OCI-LY7 (cell line): Measurements from ENCODE around the gene THSD7B. TPM values are rescaled to one million over a fixed set of nuclear protein-coding genes. Genes with fewer than 3 reads are reported as not detected.

Experiments
- BruUV-seq: library from RNA; stranded (reverse); fragments of 400-500 nt; replicated peaks from 2 replicates; lab custom pipeline; 2021; lab: Mats Ljungman, UMichigan
- CTCF ChIA-PET: fragments of 300-600 bp; sonication (Branson Sonifier 250); formaldehyde crosslinking; loops from one replicate; lab custom pipeline; 2022; ENCODE audit warnings: antibody characterized with exemption; ENCODE audit not compliant: unreplicated experiment; lab: Charles Lee
- POLR2A ChIA-PET: fragments of 300-600 bp; sonication (Branson Sonifier 250); formaldehyde crosslinking; loops from one replicate; lab custom pipeline; 2022; ENCODE audit warnings: antibody characterized with exemption; lab: Charles Lee
- DNase-seq: peaks from one replicate; pipeline ENCODE4 v3.0.0-alpha.2; 2015; ENCODE audit warnings: low spot score
- H2AFZ ChIP-seq: fragments of 200-600 bp; sonication (generic), shearing (Covaris generic); 2 replicates; pipeline ENCODE4 v1.6.1; 2014; ENCODE audit warnings: mild to moderate bottlenecking, antibody characterized with exemption, low read length, moderate library complexity
- H3K27ac ChIP-seq: fragments of 200-600 bp; sonication (generic); 2 replicates; pipeline ENCODE4 v1.5.1; 2014; ENCODE audit warnings: mixed run types, low read depth, mild to moderate bottlenecking, moderate library complexity, low read length, inconsistent platforms; ENCODE audit not compliant: poor library complexity, severe bottlenecking
- H3K36me3 ChIP-seq: fragments of 200-600 bp; sonication (generic); 2 replicates; pipeline ENCODE4 v1.6.1; 2014; ENCODE audit warnings: mild to moderate bottlenecking, antibody characterized with exemption, low read length, moderate library complexity, mixed read lengths; ENCODE audit not compliant: insufficient read depth
- H3K4me1 ChIP-seq: fragments of 200-600 bp; sonication (generic); 2 replicates; pipeline ENCODE4 v1.5.1; 2014; ENCODE audit warnings: mild to moderate bottlenecking, low read length; ENCODE audit not compliant: insufficient read depth, poor library complexity, severe bottlenecking
- H3K4me2 ChIP-seq: fragments of 200-600 bp; sonication (generic); 2 replicates; pipeline ENCODE4 v1.6.1; 2014; ENCODE audit warnings: mild to moderate bottlenecking, low read length
- H3K4me3 ChIP-seq: fragments of 200-600 bp; sonication (generic); 2 replicates; pipeline ENCODE4 v1.5.1; 2014; ENCODE audit warnings: mild to moderate bottlenecking, low read depth, low read length; ENCODE audit not compliant: poor library complexity, severe bottlenecking
- H3K79me2 ChIP-seq: fragments of 200-600 bp; sonication (generic); 2 replicates; pipeline ENCODE4 v1.6.1; 2016; ENCODE audit warnings: low read depth, mild to moderate bottlenecking, low read length, moderate library complexity, mixed read lengths; ENCODE audit not compliant: insufficient read depth
- H3K9me2 ChIP-seq: fragments of 200-600 bp; sonication (generic); 2 replicates; pipeline ENCODE4 v1.6.1; 2016; ENCODE audit warnings: mild to moderate bottlenecking, low read length, mixed read lengths; ENCODE audit not compliant: insufficient read depth
- H3K9me3 ChIP-seq: fragments of 200-600 bp; sonication (generic); 2 replicates; pipeline ENCODE4 v1.6.1; 2014; ENCODE audit warnings: mild to moderate bottlenecking, mixed run types, low read length, mixed read lengths
- H4K20me1 ChIP-seq: fragments of 200-600 bp; sonication (generic); 2 replicates; pipeline ENCODE4 v1.6.1; 2014; ENCODE audit warnings: mild to moderate bottlenecking, antibody characterized with exemption, low read length, moderate library complexity, mixed read lengths; ENCODE audit not compliant: insufficient read depth
- CTCF ChIP-seq: fragments of 200-600 bp; sonication (generic); conservative IDR thresholded peaks from 2 replicates; pipeline ENCODE4 v1.5.1; 2014; ENCODE audit warnings: mild to moderate bottlenecking, antibody characterized with exemption, low read length, moderate library complexity, mixed read lengths
- EZH2phosphoT487 ChIP-seq: fragments of 200-600 bp; sonication (generic); IDR thresholded peaks from 2 replicates; pipeline ENCODE4 v1.6.1; 2018; ENCODE audit warnings: low read depth, borderline replicate concordance, mild to moderate bottlenecking, mixed run types, antibody characterized with exemption, low read length, moderate library complexity, mixed read lengths
- intact Hi-C: fragments of 100-400 bp; cut with micrococcal nuclease; formaldehyde crosslinking; loops from one replicate; pipeline ENCODE4 v1.10.0; 2022; ENCODE audit not compliant: unreplicated experiment
- total RNA-seq, 2 experiments: library from RNA; depleted of rRNA in 1 of 2; stranded (reverse); fragments of >200 nt in 1 of 2; shearing (Covaris generic) in 1 of 2; gene quantifications; 2 replicates each; pipeline ENCODE4 v1.2.3, GENCODE V29; 2014 to 2022

The THSD7B gene
- total RNA-seq, 2 experiments from 2014 or later = 1.8 TPM

GRCh38 chr2:137193401-137193800 is 428.1 kb downstream of the THSD7B start:
- DNase-seq = no peak
- no TSS peak for BruUV-seq
- Histone ChIP-seq H3K4me2 (no peak overlapping the region), H3K27ac (no peak overlapping the region), H4K20me1 (no peaks in the 10 kb centered on the region), H3K9me2 (no peaks in the 10 kb centered on the region), H3K4me1 (no peaks in the 10 kb centered on the region), H3K9me3 (no peaks in the 10 kb centered on the region), H2AFZ (no peak overlapping the region), H3K4me3 (no peak overlapping the region), H3K79me2 (no peaks in the 10 kb centered on the region), H3K36me3 (no peaks in the 10 kb centered on the region)
- CTCF ChIA-PET = no interaction called here
- TF ChIP-seq CTCF (no peak), EZH2phosphoT487 (no peak)
- intact Hi-C loops = no loop called here
- POLR2A ChIA-PET = interaction anchor here (1.2 kb wide), 1 partner anchor 10 kb away, joined by 3 read pairs; no protein-coding TSS in a partner anchor

GRCh38 chr2:137194111-137194510 is 428.8 kb downstream of the THSD7B start:
- no peaks in the 10 kb centered on the region for H3K9me3 ChIP-seq
- H2AFZ ChIP-seq = no peak overlapping the region
- POLR2A ChIA-PET = interaction anchor here (0.5 to 2.8 kb wide), 8 partner anchors 10 to 205 kb away, joined by 3 to 19 read pairs (median 4); no protein-coding TSS in a partner anchor
- CTCF ChIA-PET = no interaction called here
- TF ChIP-seq CTCF = no peak
- no peak for TF ChIP-seq EZH2phosphoT487
- no TSS peak for BruUV-seq
- H3K27ac ChIP-seq = no peak overlapping the region
- no peak overlapping the region for H3K4me2 ChIP-seq
- no peaks in the 10 kb centered on the region for H3K9me2 ChIP-seq
- H3K4me3 ChIP-seq = no peak overlapping the region
- no peaks in the 10 kb centered on the region for H3K79me2 ChIP-seq
- intact Hi-C loops = no loop called here
- no peaks in the 10 kb centered on the region for H4K20me1 ChIP-seq
- no peaks in the 10 kb centered on the region for H3K36me3 ChIP-seq
- no peak for DNase-seq
- H3K4me1 ChIP-seq = no peaks in the 10 kb centered on the region

GRCh38 chr2:137199751-137200150 is 434.4 kb downstream of the THSD7B start:
- BruUV-seq = no TSS peak
- intact Hi-C loops = loop anchor here (10.0 kb wide), 1 partner anchor 805 kb away; no protein-coding TSS in a partner anchor
- peaks cover 7% of the 10 kb centered on the region for H3K4me1 ChIP-seq

More at GRCh38 chr2:137199751-137200150, 434.4 kb downstream of the THSD7B start:
- POLR2A ChIA-PET = interaction anchor here (0.6 to 1.2 kb wide), 2 partner anchors 11 to 1063 kb away, joined by 3 read pairs; no protein-coding TSS in a partner anchor
- Histone ChIP-seq H3K9me3 (no peaks in the 10 kb centered on the region), H3K36me3 (no peaks in the 10 kb centered on the region), H4K20me1 (no peaks in the 10 kb centered on the region), H3K4me2 (no peak overlapping the region), H3K27ac (no peak overlapping the region), H3K4me3 (no peak overlapping the region), H3K9me2 (no peaks in the 10 kb centered on the region), H3K79me2 (no peaks in the 10 kb centered on the region), H2AFZ (no peak overlapping the region)
- CTCF ChIA-PET = no interaction called here
- TF ChIP-seq CTCF = no peak
- no peak for TF ChIP-seq EZH2phosphoT487
- DNase-seq = no peak
